SU-DHL-6 (cell line): ENCODE measurements around the gene TMEM108.

ENCODE experiments used
- H2AFZ ChIP-seq: fragments of 200-600 bp; sonication (generic); 2 replicates; pipeline ENCODE4 v1.6.1; 2014; ENCODE audit warnings: low read depth, mild to moderate bottlenecking, moderate library complexity, mixed read lengths, antibody characterized with exemption, low read length; ENCODE audit not compliant: severe bottlenecking
- H3F3A ChIP-seq: fragments of 200-600 bp; shearing (Covaris generic); 2 replicates; pipeline ENCODE4 v1.6.0; 2016; ENCODE audit warnings: antibody characterized with exemption, mild to moderate bottlenecking; ENCODE audit not compliant: insufficient read depth
- H3K27ac ChIP-seq: fragments of 200-600 bp; sonication (generic); 2 replicates; pipeline ENCODE4 v1.5.1; 2016; ENCODE audit warnings: low read depth, mild to moderate bottlenecking, low read length, moderate library complexity, mixed read lengths
- H3K27me3 ChIP-seq: fragments of 200-600 bp; sonication (generic), shearing (Covaris generic); 2 replicates; pipeline ENCODE4 v1.6.0; 2014; ENCODE audit warnings: mild to moderate bottlenecking, low read length
- H3K36me3 ChIP-seq: fragments of 200-600 bp; sonication (generic); 2 replicates; pipeline ENCODE4 v1.6.1; 2014; ENCODE audit warnings: mild to moderate bottlenecking, low read length, mixed read lengths
- H3K4me2 ChIP-seq: fragments of 300-600, 200-600 bp; shearing (Covaris generic), sonication (generic); 2 replicates; pipeline ENCODE4 v1.6.0; 2014; ENCODE audit warnings: low read length, low read depth, mild to moderate bottlenecking; ENCODE audit not compliant: poor library complexity, severe bottlenecking
- H3K4me3 ChIP-seq: fragments of 200-600 bp; sonication (generic); 2 replicates; pipeline ENCODE4 v1.5.1; 2014; ENCODE audit warnings: antibody characterized with exemption, low read length, mild to moderate bottlenecking, mixed read lengths; ENCODE audit not compliant: insufficient read depth, poor library complexity, severe bottlenecking
- H3K79me2 ChIP-seq: fragments of 200-600 bp; sonication (generic); 2 replicates; pipeline ENCODE4 v1.6.1; 2014; ENCODE audit warnings: mild to moderate bottlenecking, low read length, moderate library complexity; ENCODE audit not compliant: insufficient read depth
- H3K9ac ChIP-seq: fragments of 200-600 bp; sonication (generic); 2 replicates; pipeline ENCODE4 v1.7.0; 2014; ENCODE audit warnings: mild to moderate bottlenecking, low read length
- H3K9me2 ChIP-seq: fragments of 200-600 bp; sonication (generic); replicated peaks from 2 replicates; pipeline ENCODE4 v1.6.1; 2014; ENCODE audit warnings: low read length; ENCODE audit not compliant: insufficient read depth
- H3K9me3 ChIP-seq: fragments of 200-600 bp; sonication (generic); 2 replicates; pipeline ENCODE4 v1.6.1; 2014; ENCODE audit warnings: low read length, mixed read lengths; ENCODE audit not compliant: insufficient read depth
- H4K20me1 ChIP-seq: fragments of 200-600 bp; sonication (generic); 2 replicates; pipeline ENCODE4 v1.6.1; 2014; ENCODE audit warnings: low read depth, mild to moderate bottlenecking, antibody characterized with exemption, low read length, moderate library complexity, mixed read lengths
- EZH2phosphoT487 ChIP-seq: fragments of 200-600 bp; sonication (generic), shearing (Covaris generic); conservative IDR thresholded peaks from 2 replicates; pipeline ENCODE4 v1.6.1; 2018; ENCODE audit warnings: mild to moderate bottlenecking, antibody characterized with exemption, low read length, moderate library complexity, mixed read lengths
- TF ChIP-seq, protein P1 (sequence below): fragments of 200-600 bp; sonication (generic); IDR thresholded peaks from one replicate; pipeline ENCODE4 v1.5.1; 2017; ENCODE audit warnings: antibody characterized with exemption, mild to moderate bottlenecking, low read length, moderate library complexity; ENCODE audit not compliant: insufficient read depth, poor library complexity, severe bottlenecking

Gene TMEM108

DNA sequence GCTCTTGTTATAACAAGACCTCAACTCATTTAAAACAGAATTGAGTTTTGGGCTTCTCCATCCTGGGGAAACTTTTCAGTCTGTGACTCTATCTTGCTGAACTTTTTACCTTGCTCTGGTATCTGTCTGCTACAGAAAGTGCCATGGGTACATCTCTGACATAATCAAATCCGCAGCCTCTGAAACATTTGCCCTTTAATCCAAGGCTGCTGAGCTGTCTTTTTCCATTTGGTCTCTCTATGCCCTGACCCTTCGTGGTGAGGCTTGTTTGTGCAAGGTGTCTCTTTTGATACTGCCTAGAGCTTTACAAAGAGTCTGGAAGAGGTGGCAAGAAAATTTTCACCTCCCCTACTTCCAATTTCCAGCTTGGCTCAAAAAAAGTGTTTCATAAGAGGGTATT lies 11.3 kb downstream of the TMEM108 start:
- no peak overlapping the region for H3K9ac ChIP-seq
- no peaks in the 10 kb centered on the region for H3K9me2 ChIP-seq
- H3F3A ChIP-seq: no peaks in the 10 kb centered on the region
- H3K4me2 ChIP-seq: no peak overlapping the region
- H2AFZ ChIP-seq: no peak overlapping the region
- TF ChIP-seq EZH2phosphoT487: no peak
- H3K36me3 ChIP-seq: no peaks in the 10 kb centered on the region
- no peak overlapping the region for H3K27ac ChIP-seq
- H3K4me3 ChIP-seq: no peak overlapping the region
- no peaks in the 10 kb centered on the region for H3K27me3 ChIP-seq
- H3K79me2 ChIP-seq: no peaks in the 10 kb centered on the region
- H3K9me3 ChIP-seq: no peaks in the 10 kb centered on the region
- no peaks in the 10 kb centered on the region for H4K20me1 ChIP-seq

DNA sequence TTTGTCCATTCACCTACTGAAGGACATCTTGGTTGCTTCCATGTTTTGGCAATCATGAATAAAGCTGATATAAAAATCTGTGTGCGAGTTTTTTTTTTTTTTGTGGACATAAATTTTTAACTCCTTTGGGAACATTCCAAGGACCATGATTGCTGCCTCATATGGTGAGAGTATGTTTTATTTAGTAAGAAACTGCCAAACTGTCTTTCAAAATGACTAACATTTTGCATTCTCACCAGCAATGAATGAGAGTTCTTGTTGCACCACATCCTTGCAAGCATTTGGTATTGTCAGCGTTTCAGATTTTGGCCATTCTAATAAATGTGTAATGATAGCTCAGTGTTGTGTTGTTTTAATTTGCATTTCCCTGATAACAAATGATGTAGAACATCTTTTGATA lies 12.7 kb downstream of the TMEM108 start:
- no peak overlapping the region for H2AFZ ChIP-seq
- no peaks in the 10 kb centered on the region for H3K79me2 ChIP-seq
- no peaks in the 10 kb centered on the region for H3K9me3 ChIP-seq
- H3K36me3 ChIP-seq: no peaks in the 10 kb centered on the region
- no peak for TF ChIP-seq EZH2phosphoT487
- TF ChIP-seq, protein P1, sequence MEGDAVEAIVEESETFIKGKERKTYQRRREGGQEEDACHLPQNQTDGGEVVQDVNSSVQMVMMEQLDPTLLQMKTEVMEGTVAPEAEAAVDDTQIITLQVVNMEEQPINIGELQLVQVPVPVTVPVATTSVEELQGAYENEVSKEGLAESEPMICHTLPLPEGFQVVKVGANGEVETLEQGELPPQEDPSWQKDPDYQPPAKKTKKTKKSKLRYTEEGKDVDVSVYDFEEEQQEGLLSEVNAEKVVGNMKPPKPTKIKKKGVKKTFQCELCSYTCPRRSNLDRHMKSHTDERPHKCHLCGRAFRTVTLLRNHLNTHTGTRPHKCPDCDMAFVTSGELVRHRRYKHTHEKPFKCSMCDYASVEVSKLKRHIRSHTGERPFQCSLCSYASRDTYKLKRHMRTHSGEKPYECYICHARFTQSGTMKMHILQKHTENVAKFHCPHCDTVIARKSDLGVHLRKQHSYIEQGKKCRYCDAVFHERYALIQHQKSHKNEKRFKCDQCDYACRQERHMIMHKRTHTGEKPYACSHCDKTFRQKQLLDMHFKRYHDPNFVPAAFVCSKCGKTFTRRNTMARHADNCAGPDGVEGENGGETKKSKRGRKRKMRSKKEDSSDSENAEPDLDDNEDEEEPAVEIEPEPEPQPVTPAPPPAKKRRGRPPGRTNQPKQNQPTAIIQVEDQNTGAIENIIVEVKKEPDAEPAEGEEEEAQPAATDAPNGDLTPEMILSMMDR: no peak
- no peaks in the 10 kb centered on the region for H4K20me1 ChIP-seq
- no peaks in the 10 kb centered on the region for H3K9me2 ChIP-seq
- H3K27ac ChIP-seq: no peak overlapping the region
- H3F3A ChIP-seq: no peaks in the 10 kb centered on the region
- no peak overlapping the region for H3K4me2 ChIP-seq
- H3K9ac ChIP-seq: no peak overlapping the region
- H3K27me3 ChIP-seq: no peaks in the 10 kb centered on the region
- no peak overlapping the region for H3K4me3 ChIP-seq

- no peak overlapping the region for H3K9ac ChIP-seq
- no peaks in the 10 kb centered on the region for H3K27me3 ChIP-seq
- no peaks in the 10 kb centered on the region for H3K79me2 ChIP-seq
- H3F3A ChIP-seq: no peaks in the 10 kb centered on the region
- no peak overlapping the region for H2AFZ ChIP-seq
- TF ChIP-seq, protein P1: no peak
- TF ChIP-seq EZH2phosphoT487: no peak
- no peak overlapping the region for H3K27ac ChIP-seq
- no peaks in the 10 kb centered on the region for H3K9me2 ChIP-seq
- no peak overlapping the region for H3K4me2 ChIP-seq
- H4K20me1 ChIP-seq: no peaks in the 10 kb centered on the region
- H3K36me3 ChIP-seq: no peaks in the 10 kb centered on the region
- no peaks in the 10 kb centered on the region for H3K9me3 ChIP-seq
- no peak overlapping the region for H3K4me3 ChIP-seq
Measured at GRCh38 chr3:133053532-133053931, 15.3 kb downstream of the TMEM108 start.

DNA sequence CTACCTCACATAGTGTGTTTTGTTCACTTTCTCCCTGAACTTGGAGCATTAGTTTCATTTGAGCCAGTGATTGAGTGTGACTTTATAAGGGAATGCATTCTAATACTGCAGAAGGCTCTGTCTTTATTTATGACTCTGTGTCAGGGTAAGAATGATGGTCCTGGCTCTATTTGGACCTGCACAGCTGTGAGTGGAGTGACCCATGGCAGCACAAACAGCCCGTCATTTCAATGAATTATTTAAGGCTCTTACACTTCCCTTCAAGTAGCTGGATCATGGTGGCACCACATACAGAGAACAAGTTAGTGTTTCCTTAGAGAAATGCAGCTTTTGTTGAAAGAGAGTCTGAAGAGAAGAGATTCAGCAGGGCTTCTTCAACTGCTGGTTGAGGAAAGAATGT lies 16.4 kb downstream of the TMEM108 start:
- TF ChIP-seq, protein P1: no peak
- no peak for TF ChIP-seq EZH2phosphoT487
- Histone ChIP-seq H3K79me2 (no peaks in the 10 kb centered on the region), H2AFZ (no peak overlapping the region), H3K9ac (no peak overlapping the region), H3K9me2 (no peaks in the 10 kb centered on the region), H3K4me2 (no peak overlapping the region), H3K27me3 (no peaks in the 10 kb centered on the region), H3K36me3 (no peaks in the 10 kb centered on the region), H3K9me3 (no peaks in the 10 kb centered on the region), H3K4me3 (no peak overlapping the region), H4K20me1 (no peaks in the 10 kb centered on the region), H3K27ac (no peak overlapping the region), H3F3A (no peaks in the 10 kb centered on the region)
